Liver (tissue), 3 donors: ENCODE results near the gene TNK1.
A peak's percentile ranks its signal among the peaks of the same experiment; 100 is the strongest.

Experiments used
- ATF3 ChIP-seq: IDR thresholded peaks from 2 replicates; pipeline ENCODE4 v1.6.1; 2016; ENCODE audit warnings: antibody characterized with exemption
- CTCF ChIP-seq: fragments of 150-350 bp; IDR thresholded peaks from 2 replicates; pipeline ENCODE4 v1.5.1; 2017; ENCODE audit warnings: improper control_type of control experiment, low read depth, low read length; ENCODE audit not compliant: missing input control
- GABPA ChIP-seq, 2 donors: IDR thresholded peaks in 1 of 2; conservative IDR thresholded peaks in 1 of 2; 2 replicates each; pipeline ENCODE4 v1.6.1; 2016; ENCODE audit warnings: antibody characterized with exemption in 2 of 2, mild to moderate bottlenecking in 1 of 2, moderate library complexity in 1 of 2
- JUND ChIP-seq, 2 donors: IDR thresholded peaks; 2 replicates each; pipeline ENCODE4 v1.6.1; 2016; ENCODE audit warnings: antibody characterized with exemption in 2 of 2
- MAX ChIP-seq: IDR thresholded peaks from 2 replicates; pipeline ENCODE4 v1.6.1; 2016; ENCODE audit warnings: antibody characterized with exemption
- YY1 ChIP-seq: IDR thresholded peaks from 2 replicates; pipeline ENCODE4 v1.6.1; 2016; ENCODE audit warnings: antibody characterized with exemption, mild to moderate bottlenecking
- ZBTB33 ChIP-seq: IDR thresholded peaks from 2 replicates; pipeline ENCODE4 v1.6.1; 2016; ENCODE audit warnings: antibody characterized with exemption
- donor health status: healthy.
- donor health status: healthy.

- TF ChIP-seq CTCF, result no peak
- peak; percentile 97 for TF ChIP-seq YY1
- TF ChIP-seq JUND (IDR thresholded peaks at IDR 0.05), result peak; percentile 36 to 42
- TF ChIP-seq ZBTB33, result no peak
- TF ChIP-seq GABPA (IDR thresholded peaks at IDR 0.05 in 1 of 2, conservative IDR thresholded peaks at IDR 0.05 in 1 of 2), result peak in 1 of 2 donors; percentile 55
- TF ChIP-seq MAX, result no peak
- TF ChIP-seq ATF3, result no peak
Measured at GRCh38 chr17:7403977-7404736, 23.3 kb downstream of the TNK1 start, which contains the start of gene TMEM256.
